ENCODE results near the gene ZFP36L1. TPM values are rescaled to one million over a fixed set of nuclear protein-coding genes. Genes with fewer than 3 reads are reported as not detected.

Gene ZFP36L1
- total RNA-seq, 4 donors from 2014 or later = 154 to 451 (median 280) TPM

- H3K4me1 ChIP-seq = peaks cover 6 to 69% (median 30%) of the 10 kb centered on the region in 3 donors
- no peaks in the 10 kb centered on the region for H3K27me3 ChIP-seq
- H3K4me3 ChIP-seq = no peak overlapping the region
- WGBS, 2 donors (ENCODE audit: low coverage in 1 of 2) = no CpG with 5 or more reads among the region's 4 CpGs
- H3K9me3 ChIP-seq = peaks cover 0 to 11% (median 0%) of the 10 kb centered on the region in 3 donors
- peak overlapping the region; percentile 86 to 90 (median 88) for H3K27ac ChIP-seq
- H3K36me3 ChIP-seq = no peaks in the 10 kb centered on the region
- no peak for TF ChIP-seq CTCF (IDR thresholded peaks at IDR 0.05)
- no peak for TF ChIP-seq EP300 (IDR thresholded peaks at IDR 0.05)
- TF ChIP-seq POLR2A (IDR thresholded peaks at IDR 0.05) = no peak
- no peak for TF ChIP-seq POLR2AphosphoS5 (IDR thresholded peaks at IDR 0.05)
- peak; percentile 57 for ATAC-seq
Measured at GRCh38 chr14:68806526-68807147, 13.8 kb upstream of the ZFP36L1 start.

- Histone ChIP-seq H3K36me3 (no peaks in the 10 kb centered on the region), H3K9me3 (peaks cover 0 to 15% (median 0%) of the 10 kb centered on the region in 3 donors), H3K27ac (peak overlapping the region; percentile 86 to 90 (median 88)), H3K27me3 (no peaks in the 10 kb centered on the region), H3K4me3 (no peak overlapping the region), H3K4me1 (peaks cover 6 to 58% (median 30%) of the 10 kb centered on the region in 3 donors)
- no peak for TF ChIP-seq POLR2A (IDR thresholded peaks at IDR 0.05)
- ATAC-seq = no peak
- WGBS, 2 donors (ENCODE audit: low coverage in 1 of 2) = 21 to 23% methylated on average over 7 of the region's 7 CpGs
Measured at GRCh38 chr14:68805414-68805813, 12.5 kb upstream of the ZFP36L1 start.

GRCh38 chr14:68801631-68802030 is 8.8 kb upstream of the ZFP36L1 start:
- H3K27me3 ChIP-seq = no peaks in the 10 kb centered on the region
- no peaks in the 10 kb centered on the region for H3K36me3 ChIP-seq
- H3K9me3 ChIP-seq = peaks cover 0 to 15% (median 0%) of the 10 kb centered on the region in 3 donors
- ATAC-seq = no peak
- H3K4me1 ChIP-seq = peaks cover 4 to 30% (median 12%) of the 10 kb centered on the region in 3 donors
- TF ChIP-seq EP300 (IDR thresholded peaks at IDR 0.05) = no peak
- no peak for TF ChIP-seq POLR2A (IDR thresholded peaks at IDR 0.05)
- no peak for TF ChIP-seq POLR2AphosphoS5 (IDR thresholded peaks at IDR 0.05)
- TF ChIP-seq CTCF (IDR thresholded peaks at IDR 0.05) = no peak
- H3K27ac ChIP-seq = no peak overlapping the region
- H3K4me3 ChIP-seq = no peak overlapping the region

GRCh38 chr14:68800953-68801352 is 8.1 kb upstream of the ZFP36L1 start:
- Histone ChIP-seq H3K4me3 (no peak overlapping the region), H3K27me3 (no peaks in the 10 kb centered on the region), H3K4me1 (peaks cover 0 to 30% (median 9%) of the 10 kb centered on the region in 3 donors), H3K27ac (no peak overlapping the region), H3K36me3 (no peaks in the 10 kb centered on the region), H3K9me3 (peaks cover 0 to 15% (median 0%) of the 10 kb centered on the region in 3 donors)
- no peak for TF ChIP-seq EP300 (IDR thresholded peaks at IDR 0.05)
- no peak for TF ChIP-seq POLR2AphosphoS5 (IDR thresholded peaks at IDR 0.05)
- TF ChIP-seq POLR2A (IDR thresholded peaks at IDR 0.05) = no peak
- no peak for TF ChIP-seq CTCF (IDR thresholded peaks at IDR 0.05)
- ATAC-seq = no peak

GRCh38 chr14:68800390-68800789 is 7.5 kb upstream of the ZFP36L1 start:
- TF ChIP-seq POLR2AphosphoS5 (IDR thresholded peaks at IDR 0.05) = no peak
- no peak for TF ChIP-seq POLR2A (IDR thresholded peaks at IDR 0.05)
- TF ChIP-seq CTCF (IDR thresholded peaks at IDR 0.05) = no peak
- no peak for TF ChIP-seq EP300 (IDR thresholded peaks at IDR 0.05)
- Histone ChIP-seq H3K27ac (no peak overlapping the region), H3K4me3 (no peak overlapping the region), H3K27me3 (no peaks in the 10 kb centered on the region), H3K4me1 (peaks cover 0 to 24% (median 8%) of the 10 kb centered on the region in 3 donors), H3K36me3 (no peaks in the 10 kb centered on the region), H3K9me3 (peaks cover 0 to 15% (median 0%) of the 10 kb centered on the region in 3 donors)
- no peak for ATAC-seq
- 63 to 67% methylated on average over 2 of the region's 2 CpGs for WGBS, 2 donors (ENCODE audit: low coverage in 1 of 2)
